ENCODE results near the gene CMSS1. TPM values are rescaled to one million over a fixed set of nuclear protein-coding genes. Genes with fewer than 3 reads are reported as not detected.
A peak's percentile ranks its signal among the peaks of the same experiment; 100 is the strongest.

Gene CMSS1
- total RNA-seq, 1 experiment from 2014 or later, result 64.1 TPM

DNA sequence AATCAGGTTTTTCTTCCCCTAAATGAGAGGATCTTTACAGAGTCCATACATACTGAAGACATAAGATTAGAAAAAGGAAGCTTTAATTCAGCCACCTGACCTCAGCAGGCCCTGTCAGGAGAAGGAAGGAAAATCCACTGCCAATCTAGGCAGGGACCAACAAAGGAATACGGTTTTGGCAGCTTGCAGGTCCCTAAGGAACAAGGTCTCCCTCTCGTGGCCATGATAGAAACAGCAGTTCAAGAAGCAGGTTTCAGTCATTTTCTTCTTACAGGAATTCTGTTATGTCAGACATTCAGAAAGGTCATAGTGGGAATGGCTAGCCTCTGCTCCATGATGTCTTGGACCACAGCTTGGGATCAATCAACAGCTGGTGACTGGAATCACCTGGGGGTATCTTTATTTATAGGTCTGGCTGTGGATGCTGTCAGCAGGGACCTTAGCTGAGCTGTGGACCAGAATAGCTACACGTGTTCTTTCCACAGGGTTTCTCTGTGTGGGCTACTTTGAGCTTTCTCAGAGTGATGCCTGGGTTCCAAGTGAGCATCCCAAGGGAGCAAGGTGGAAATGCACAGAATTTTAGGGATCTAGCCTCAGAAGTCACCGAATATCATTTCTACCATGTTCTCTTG is 9.4 kb upstream of the CMSS1 start:
- Histone ChIP-seq H3K9me3 (ENCODE audit: control insufficient read depth in 1 of 2, insufficient read depth in 1 of 2, low read depth in 1 of 2, low read length in 2 of 2) (peaks cover 0 to 9% of the 10 kb centered on the region in 2 experiments; a peak in 1 of 4 replicates), H3K27ac (ENCODE audit: low read depth, low read length) (no peak overlapping the region), H2AFZ (ENCODE audit: low read depth, low read length, poor library complexity, severe bottlenecking) (no peak overlapping the region), H3K4me3 (replicated peaks in 1 of 2; ENCODE audit: low read depth in 1 of 2, low read length in 2 of 2) (no peak overlapping the region), H3K36me3 (ENCODE audit: control insufficient read depth in 1 of 2, insufficient read depth in 2 of 2, low read length in 2 of 2) (no peaks in the 10 kb centered on the region), H4K20me1 (ENCODE audit: insufficient read depth) (no peaks in the 10 kb centered on the region), H3K79me2 (ENCODE audit: insufficient read depth, low read length) (no peaks in the 10 kb centered on the region), H3K4me1 (ENCODE audit: control insufficient read depth in 1 of 2, insufficient read depth in 2 of 2, low read length in 2 of 2) (no peaks in the 10 kb centered on the region), H3K9me2 (ENCODE audit: insufficient read depth) (no peaks in the 10 kb centered on the region), H3K27me3 (ENCODE audit: insufficient read depth, low read length) (no peaks in the 10 kb centered on the region), H3K4me2 (ENCODE audit: low read length) (no peak overlapping the region), H3K9ac (ENCODE audit: low read length) (no peak overlapping the region)
- BruUV-seq (replicated peaks), result no TSS peak
- RAD21 ChIA-PET (ENCODE audit: low non-redundant PET in 1 of 2, low total read pairs in 2 of 2, uncharacterized antibody in 2 of 2, unreplicated experiment in 2 of 2), result no interaction called here
- DNase-seq (ENCODE audit: low read depth, low spot score) (peak; percentile 68), ATAC-seq (peak; percentile 78)
- intact Hi-C loops (cut with micrococcal nuclease), result no loop called here
- CTCF ChIA-PET, result interaction anchor here (0.8 to 2.0 kb wide), 7 partner anchors 9 to 785 kb away, joined by 3 to 6 read pairs (median 5); partner anchors contain the start of gene CMSS1
- POLR2A ChIA-PET, result no interaction called here
- no peak for TF ChIP-seq ZNF274 (IDR thresholded peaks at IDR 0.05; ENCODE audit: low read depth, low read length)
- TF ChIP-seq TCF7L2 (IDR thresholded peaks at IDR 0.05; ENCODE audit: borderline replicate concordance, extremely low read depth, insufficient read depth, insufficient read length), result no peak
- no peak for TF ChIP-seq POLR2A (IDR thresholded peaks at IDR 0.05; ENCODE audit: borderline replicate concordance, extremely low read depth, insufficient read depth, insufficient read length)
- TF ChIP-seq EGR1 (IDR thresholded peaks at IDR 0.05; ENCODE audit: low read depth), result no peak
- TF ChIP-seq, protein P1, sequence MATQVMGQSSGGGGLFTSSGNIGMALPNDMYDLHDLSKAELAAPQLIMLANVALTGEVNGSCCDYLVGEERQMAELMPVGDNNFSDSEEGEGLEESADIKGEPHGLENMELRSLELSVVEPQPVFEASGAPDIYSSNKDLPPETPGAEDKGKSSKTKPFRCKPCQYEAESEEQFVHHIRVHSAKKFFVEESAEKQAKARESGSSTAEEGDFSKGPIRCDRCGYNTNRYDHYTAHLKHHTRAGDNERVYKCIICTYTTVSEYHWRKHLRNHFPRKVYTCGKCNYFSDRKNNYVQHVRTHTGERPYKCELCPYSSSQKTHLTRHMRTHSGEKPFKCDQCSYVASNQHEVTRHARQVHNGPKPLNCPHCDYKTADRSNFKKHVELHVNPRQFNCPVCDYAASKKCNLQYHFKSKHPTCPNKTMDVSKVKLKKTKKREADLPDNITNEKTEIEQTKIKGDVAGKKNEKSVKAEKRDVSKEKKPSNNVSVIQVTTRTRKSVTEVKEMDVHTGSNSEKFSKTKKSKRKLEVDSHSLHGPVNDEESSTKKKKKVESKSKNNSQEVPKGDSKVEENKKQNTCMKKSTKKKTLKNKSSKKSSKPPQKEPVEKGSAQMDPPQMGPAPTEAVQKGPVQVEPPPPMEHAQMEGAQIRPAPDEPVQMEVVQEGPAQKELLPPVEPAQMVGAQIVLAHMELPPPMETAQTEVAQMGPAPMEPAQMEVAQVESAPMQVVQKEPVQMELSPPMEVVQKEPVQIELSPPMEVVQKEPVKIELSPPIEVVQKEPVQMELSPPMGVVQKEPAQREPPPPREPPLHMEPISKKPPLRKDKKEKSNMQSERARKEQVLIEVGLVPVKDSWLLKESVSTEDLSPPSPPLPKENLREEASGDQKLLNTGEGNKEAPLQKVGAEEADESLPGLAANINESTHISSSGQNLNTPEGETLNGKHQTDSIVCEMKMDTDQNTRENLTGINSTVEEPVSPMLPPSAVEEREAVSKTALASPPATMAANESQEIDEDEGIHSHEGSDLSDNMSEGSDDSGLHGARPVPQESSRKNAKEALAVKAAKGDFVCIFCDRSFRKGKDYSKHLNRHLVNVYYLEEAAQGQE (IDR thresholded peaks at IDR 0.05; ENCODE audit: low read depth), result no peak
- peak; percentile 50; the same call in 1 of the 2 replicates for TF ChIP-seq CBX3 (IDR thresholded peaks at IDR 0.05; ENCODE audit: low read depth)
- no peak for TF ChIP-seq SP1 (IDR thresholded peaks at IDR 0.05; ENCODE audit: low read depth)
- peak; percentile 58 for TF ChIP-seq RAD21 (IDR thresholded peaks at IDR 0.05; ENCODE audit: low read depth)
- TF ChIP-seq POLR2AphosphoS5 (IDR thresholded peaks at IDR 0.05; ENCODE audit: low read depth, low read length), result no peak
- TF ChIP-seq FOSL1 (IDR thresholded peaks at IDR 0.05; ENCODE audit: low read depth), result no peak
- TF ChIP-seq CTCF (IDR thresholded peaks at IDR 0.05 in 2 of 3, conservative IDR thresholded peaks at IDR 0.05 in 1 of 3; ENCODE audit: borderline replicate concordance in 1 of 3, insufficient read depth in 1 of 3, low read depth in 2 of 3, low read length in 2 of 3), result peak; percentile 33 to 88 (median 83); a peak in 5 of 6 replicates
